HepG2 (cell line): ENCODE data around the gene IL1RAP. TPM values are rescaled to one million over a fixed set of nuclear protein-coding genes. Genes with fewer than 3 reads are reported as not detected.

ENCODE experiments used
- ATAC-seq: fragments of 200-7000 bp; cut with Tn5 transposase; 3 replicates; pipeline ENCODE4 v1.9.1; 2020; ENCODE audit warnings: mild to moderate bottlenecking, moderate library complexity
- BruUV-seq: library from RNA; stranded (reverse); fragments of 400-500 nt; replicated peaks from 2 replicates; lab custom pipeline; 2021; lab: Mats Ljungman, UMichigan
- CTCF ChIA-PET: fragments of 300-600 bp; formaldehyde crosslinking; extraction: SDS; loops from one replicate; lab custom pipeline; 2021; ENCODE audit warnings: low total read pairs, inconsistent platforms, low intra/inter-chr PET ratio; lab: Yijun Ruan, JAX
- POLR2A ChIA-PET: fragments of 350-600 bp; sonication (Branson Sonifier 250); formaldehyde crosslinking; loops from one replicate; lab custom pipeline; 2020; ENCODE audit warnings: antibody characterized with exemption, inconsistent platforms; lab: Yijun Ruan, JAX
- DNase-seq: peaks from one replicate; pipeline ENCODE4 v3.0.0-alpha.2; 2015; ENCODE audit warnings: low spot score
- FAIRE-seq: peaks from 3 replicates; lab custom pipeline; 2011; peaks lifted over from hg19 to GRCh38; lab: Jason Lieb, UNC
- H2AFZ ChIP-seq: one replicate; pipeline ENCODE4 v1.6.1; 2011; ENCODE audit warnings: low read length, inconsistent platforms
- H3K27ac ChIP-seq: fragments of 300-600 bp; 3 replicates; pipeline ENCODE4 v1.8.0; 2011; ENCODE audit warnings: mixed run types, mild to moderate bottlenecking, mixed read lengths, low read length, inconsistent platforms; ENCODE audit not compliant: insufficient read depth; ENCODE audit errors: extremely low read length
- H3K27me3 ChIP-seq, 2 experiments: fragments of 200-600 bp in 1 of 2; 2 replicates in 1 of 2; 3 replicates in 1 of 2; pipeline versions ENCODE4 v1.6.0 to v1.8.0; 2011; ENCODE audit warnings: low read length in 2 of 2, mild to moderate bottlenecking in 2 of 2, moderate library complexity in 2 of 2, inconsistent platforms in 1 of 2; ENCODE audit not compliant: insufficient read depth in 2 of 2, control insufficient read depth in 1 of 2
- H3K36me3 ChIP-seq, 2 experiments: fragments of 200-600 bp in 1 of 2; replicated peaks in 1 of 2; 2 replicates in 1 of 2; 3 replicates in 1 of 2; pipeline versions ENCODE4 v1.5.1 to v1.8.0; 2011; ENCODE audit warnings: low read length in 2 of 2, inconsistent platforms in 1 of 2; ENCODE audit not compliant: insufficient read depth in 2 of 2, control insufficient read depth in 1 of 2
- H3K4me1 ChIP-seq: 2 replicates; pipeline ENCODE4 v1.5.1; 2012; ENCODE audit warnings: low read length, inconsistent platforms; ENCODE audit not compliant: insufficient read depth
- H3K4me2 ChIP-seq: 2 replicates; pipeline ENCODE4 v1.6.0; 2011; ENCODE audit warnings: low read depth, low read length, inconsistent platforms
- H3K4me3 ChIP-seq, 3 experiments: fragments of 200-600 bp in 1 of 3; sonication (generic), shearing (Covaris generic) in 1 of 3; replicated peaks in 1 of 3; 2 replicates each; pipeline ENCODE4 v1.5.1; 2011 to 2016; ENCODE audit warnings: low read length in 3 of 3, inconsistent platforms in 2 of 3, low read depth in 2 of 3, mild to moderate bottlenecking in 2 of 3, control low read depth in 1 of 3, mixed read lengths in 1 of 3; ENCODE audit not compliant: insufficient read depth in 1 of 3
- H3K79me2 ChIP-seq: one replicate; pipeline ENCODE4 v1.6.1; 2011; ENCODE audit warnings: low read length, inconsistent platforms; ENCODE audit not compliant: insufficient read depth
- H3K9ac ChIP-seq: 2 replicates; pipeline ENCODE4 v1.6.0; 2011; ENCODE audit warnings: mild to moderate bottlenecking, low read depth, low read length, inconsistent platforms; ENCODE audit not compliant: insufficient read depth
- H3K9me3 ChIP-seq: 2 replicates; pipeline ENCODE4 v1.5.1; 2012; ENCODE audit warnings: mild to moderate bottlenecking, low read length
- H4K20me1 ChIP-seq: 2 replicates; pipeline ENCODE4 v1.6.0; 2011; ENCODE audit warnings: inconsistent platforms, mild to moderate bottlenecking, low read length, moderate library complexity; ENCODE audit not compliant: insufficient read depth
- ETS1 ChIP-seq: sonication (generic); formaldehyde crosslinking; IDR thresholded peaks from 2 replicates; pipeline ENCODE4 v1.4.0; 2020; ENCODE audit warnings: missing genetic modification reagents
- MXD3 ChIP-seq: IDR thresholded peaks from 2 replicates; pipeline ENCODE4 v1.6.1; 2016; ENCODE audit warnings: mild to moderate bottlenecking, missing biosample characterization, missing genetic modification reagents
- PBX2 ChIP-seq: IDR thresholded peaks from 2 replicates; pipeline ENCODE4 v1.6.1; 2016; ENCODE audit warnings: control low read depth
- PCBP2 ChIP-seq: fragments of 200-400 bp; formaldehyde crosslinking; optimal IDR thresholded peaks from 2 replicates; pipeline ENCODE3; 2018; ENCODE audit warnings: low read length, low read depth; ENCODE audit not compliant: poor library complexity, severe bottlenecking
- PLRG1 ChIP-seq: fragments of 450-650 bp; conservative IDR thresholded peaks from 2 replicates; pipeline ENCODE4 v1.6.1; 2016
- RAD21 ChIP-seq: fragments of 450-650 bp; formaldehyde crosslinking; IDR thresholded peaks from 2 replicates; pipeline ENCODE4 v1.5.0; 2020; ENCODE audit warnings: mild to moderate bottlenecking
- RBM22 ChIP-seq: fragments of 200-400 bp; formaldehyde crosslinking; optimal IDR thresholded peaks from 2 replicates; pipeline ENCODE3; 2017; ENCODE audit warnings: mild to moderate bottlenecking, low read length, moderate library complexity
- SNAI1 ChIP-seq: sonication (generic); formaldehyde crosslinking; IDR thresholded peaks from 2 replicates; pipeline ENCODE4 v1.5.0; 2020; ENCODE audit warnings: mild to moderate bottlenecking, missing genetic modification reagents, borderline replicate concordance
- THAP7 ChIP-seq: sonication (generic); formaldehyde crosslinking; IDR thresholded peaks from 2 replicates; pipeline ENCODE4 v1.8.1; 2023; ENCODE audit warnings: mild to moderate bottlenecking, missing genetic modification reagents
- ZBTB14 ChIP-seq: sonication (generic); formaldehyde crosslinking; IDR thresholded peaks from 2 replicates; pipeline ENCODE4 v1.4.0; 2020; ENCODE audit warnings: missing genetic modification reagents
- ZBTB34 ChIP-seq: sonication (generic); formaldehyde crosslinking; IDR thresholded peaks from 2 replicates; pipeline ENCODE4 v1.8.0; 2022; ENCODE audit warnings: mild to moderate bottlenecking, missing genetic modification reagents
- ZBTB39 ChIP-seq: sonication (generic); formaldehyde crosslinking; IDR thresholded peaks from 2 replicates; pipeline ENCODE4 v1.5.0; 2020; ENCODE audit warnings: missing genetic modification reagents
- ZNF512B ChIP-seq: sonication (generic); formaldehyde crosslinking; IDR thresholded peaks from 2 replicates; pipeline ENCODE4 v1.5.1; 2020; ENCODE audit warnings: missing genetic modification reagents, mild to moderate bottlenecking, borderline replicate concordance
- WGBS: methylation state at CpG from one replicate; pipeline ENCODE4 v1.1.6; 2017; ENCODE audit warnings: low lambda C conversion rate; 5-methylcytosine and 5-hydroxymethylcytosine counted together
- in situ Hi-C: cut with HindIII; loops from 2 replicates; pipeline ENCODE4 v1.10.0; 2017; ENCODE audit warnings: low pct_unique_long_range_greater_than_20kb; ENCODE audit not compliant: extremely low pct_ligation_motif_present
- intact Hi-C: fragments of 100-400 bp; cut with micrococcal nuclease; formaldehyde crosslinking; loops from one replicate; pipeline ENCODE4 v1.10.0; 2022; ENCODE audit not compliant: unreplicated experiment
- polyA plus RNA-seq, 8 experiments: library from polyadenylated mRNA; depleted of rRNA in 3 of 8; stranded (reverse) in 7 of 8; unstranded in 1 of 8; fragments of >200 nt; fragmentation: Illumina TruSeq in 4 of 8; extraction: Trizol in 4 of 8; gene quantifications; 2 replicates each; pipeline versions ENCODE4 v1.2.1 to v1.2.3, GENCODE V29; 2011 to 2016; ENCODE audit warnings: low read depth in 4 of 8, missing spikeins in 1 of 8, mixed read lengths in 1 of 8; ENCODE audit not compliant: insufficient read depth in 1 of 8
- total RNA-seq, 5 experiments: library from RNA; depleted of rRNA; stranded (reverse); fragments of >200 nt; fragmentation: Illumina TruSeq; extraction: Trizol; gene quantifications; 2 replicates each; pipeline ENCODE4 v1.2.3, GENCODE V29; 2016; ENCODE audit warnings: low read depth in 1 of 5

IL1RAP gene
- total and polyA plus RNA-seq, 2 of the 13 experiments (the other 11 are each of a cell fraction or from before 2014, with no cell fraction given) = 18.3 to 54.9 TPM

- Histone ChIP-seq H3K27ac (no peak overlapping the region), H4K20me1 (no peaks in the 10 kb centered on the region), H3K4me2 (no peak overlapping the region), H3K36me3 (peaks cover 0 to 2% of the 10 kb centered on the region in 2 experiments; a peak in 2 of 5 replicates), H3K4me1 (peaks cover 26% of the 10 kb centered on the region), H2AFZ (no peak overlapping the region), H3K27me3 (no peaks in the 10 kb centered on the region), H3K79me2 (no peaks in the 10 kb centered on the region), H3K4me3 (no peak overlapping the region), H3K9me3 (no peaks in the 10 kb centered on the region), H3K9ac (no peak overlapping the region)
- BruUV-seq = no TSS peak
- POLR2A ChIA-PET = no interaction called here
- 100% methylated on average over 2 of the region's 2 CpGs for WGBS
- TF ChIP-seq RAD21 (CRISPR knock-in tag) = no peak
- TF ChIP-seq ZBTB39 = no peak
- no peak for TF ChIP-seq ETS1 (CRISPR knock-in tag)
- no peak for TF ChIP-seq SNAI1 (CRISPR knock-in tag)
- TF ChIP-seq ZBTB14 (CRISPR knock-in tag) = no peak
- TF ChIP-seq PBX2 = no peak
- TF ChIP-seq PCBP2 = no peak
- TF ChIP-seq ZBTB34 (CRISPR knock-in tag) = no peak
- no peak for TF ChIP-seq PLRG1
- TF ChIP-seq ZNF512B (CRISPR knock-in tag) = no peak
- TF ChIP-seq MXD3 (CRISPR knock-in tag) = no peak
- no peak for TF ChIP-seq RBM22
- no peak for TF ChIP-seq THAP7
- CTCF ChIA-PET = no interaction called here
- no peak for FAIRE-seq
- DNase-seq = no peak
- intact Hi-C loops = no loop called here
- in situ Hi-C loops = no loop called here
- no peak for ATAC-seq
These were observed 79.2 kb downstream of the IL1RAP start for GRCh38 chr3:190593075-190593474.
